Loucy (cell line): ENCODE measurements around the gene TOP3B.

ENCODE experiments used
- EZH2phosphoT487 ChIP-seq: fragments of 200-600 bp; IDR thresholded peaks from 2 replicates; pipeline ENCODE4 v1.6.1; 2018; ENCODE audit warnings: antibody characterized with exemption, mild to moderate bottlenecking, moderate library complexity, borderline replicate concordance
- TF ChIP-seq, protein P1 (sequence below): fragments of 200-600 bp; sonication (generic); conservative IDR thresholded peaks from 2 replicates; pipeline ENCODE4 v1.5.1; 2014; ENCODE audit warnings: mild to moderate bottlenecking, antibody characterized with exemption, low read length

DNA sequence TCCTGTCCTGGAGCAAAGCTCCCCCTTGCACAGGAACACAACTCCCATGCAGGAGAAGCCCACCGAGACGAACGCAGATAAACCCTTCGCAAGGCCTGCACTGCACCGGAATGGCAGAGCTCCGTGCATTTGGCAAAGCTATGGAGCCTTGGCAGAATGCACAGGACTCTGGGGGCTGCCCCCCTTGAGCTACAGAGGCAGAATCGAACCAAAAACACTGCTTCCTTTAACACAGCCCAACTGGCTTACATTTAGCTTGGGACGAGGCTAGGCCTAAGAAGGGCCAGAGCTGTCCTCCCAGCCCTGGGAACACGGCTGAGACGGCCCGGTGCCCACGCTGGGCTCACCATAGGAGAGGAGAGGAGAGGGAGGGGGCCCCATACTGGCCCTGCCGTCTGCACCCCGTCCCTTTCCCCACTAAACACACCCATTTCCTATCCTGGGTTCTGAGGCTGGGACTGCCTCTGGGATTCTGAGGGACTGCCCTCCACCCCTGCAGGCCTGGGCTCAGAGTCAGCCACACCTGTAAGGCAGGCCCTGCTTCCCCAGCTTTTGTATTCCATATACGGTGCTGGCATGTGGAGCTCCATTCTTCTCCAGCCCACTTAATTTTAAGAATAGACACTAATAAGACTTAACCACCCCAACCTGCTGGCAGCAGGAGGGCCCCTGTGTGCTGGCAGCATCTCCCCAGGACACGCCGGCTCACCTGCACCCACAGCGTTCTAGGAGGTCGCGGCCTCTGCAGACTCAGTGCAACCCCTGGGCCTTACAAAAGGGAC is 62.9 kb downstream of the TOP3B start:
- TF ChIP-seq, protein P1, sequence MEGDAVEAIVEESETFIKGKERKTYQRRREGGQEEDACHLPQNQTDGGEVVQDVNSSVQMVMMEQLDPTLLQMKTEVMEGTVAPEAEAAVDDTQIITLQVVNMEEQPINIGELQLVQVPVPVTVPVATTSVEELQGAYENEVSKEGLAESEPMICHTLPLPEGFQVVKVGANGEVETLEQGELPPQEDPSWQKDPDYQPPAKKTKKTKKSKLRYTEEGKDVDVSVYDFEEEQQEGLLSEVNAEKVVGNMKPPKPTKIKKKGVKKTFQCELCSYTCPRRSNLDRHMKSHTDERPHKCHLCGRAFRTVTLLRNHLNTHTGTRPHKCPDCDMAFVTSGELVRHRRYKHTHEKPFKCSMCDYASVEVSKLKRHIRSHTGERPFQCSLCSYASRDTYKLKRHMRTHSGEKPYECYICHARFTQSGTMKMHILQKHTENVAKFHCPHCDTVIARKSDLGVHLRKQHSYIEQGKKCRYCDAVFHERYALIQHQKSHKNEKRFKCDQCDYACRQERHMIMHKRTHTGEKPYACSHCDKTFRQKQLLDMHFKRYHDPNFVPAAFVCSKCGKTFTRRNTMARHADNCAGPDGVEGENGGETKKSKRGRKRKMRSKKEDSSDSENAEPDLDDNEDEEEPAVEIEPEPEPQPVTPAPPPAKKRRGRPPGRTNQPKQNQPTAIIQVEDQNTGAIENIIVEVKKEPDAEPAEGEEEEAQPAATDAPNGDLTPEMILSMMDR = no peak
- no peak for TF ChIP-seq EZH2phosphoT487
